SK-N-MC (cell line): ENCODE data around the gene SNPH.

Source experiments
- DNase-seq: peaks from one replicate; pipeline ENCODE4 v3.0.0-alpha.2; 2011; ENCODE audit warnings: low read depth, low spot score
- H3K27ac ChIP-seq: fragments of 200-600 bp; sonication (generic); 2 replicates; pipeline ENCODE4 v1.5.1; 2016; ENCODE audit warnings: mixed run types
- H3K36me3 ChIP-seq: fragments of 200-600 bp; sonication (generic); 2 replicates; pipeline ENCODE4 v1.6.1; 2017; ENCODE audit warnings: antibody characterized with exemption, low read length, mixed read lengths; ENCODE audit not compliant: insufficient read depth
- H3K4me3 ChIP-seq: fragments of 200-600 bp; sonication (generic); 2 replicates; pipeline ENCODE4 v1.5.1; 2016
- H3K9ac ChIP-seq: fragments of 200-600 bp; sonication (generic); 2 replicates; pipeline ENCODE4 v1.8.0; 2017; ENCODE audit warnings: mixed run types, mixed read lengths; ENCODE audit not compliant: insufficient read length
- H3K9me3 ChIP-seq: fragments of 200-600 bp; sonication (generic); 2 replicates; pipeline ENCODE4 v1.6.1; 2017; ENCODE audit warnings: low read depth, mild to moderate bottlenecking, antibody characterized with exemption, low read length, moderate library complexity, mixed read lengths
- EZH2 ChIP-seq: fragments of 200-600 bp; sonication (generic); IDR thresholded peaks from one replicate; pipeline ENCODE4 v1.6.1; 2017; ENCODE audit warnings: antibody characterized with exemption
- FOXP2 ChIP-seq: optimal IDR thresholded peaks from 2 replicates; pipeline ENCODE3; 2011; ENCODE audit warnings: mild to moderate bottlenecking, moderate library complexity; ENCODE audit not compliant: insufficient read depth; ENCODE audit errors: extremely low read length, control extremely low read depth
- POLR2AphosphoS5 ChIP-seq: IDR thresholded peaks from 2 replicates; pipeline ENCODE4 v1.6.1; 2012; ENCODE audit warnings: mild to moderate bottlenecking, low read depth, low read length, borderline replicate concordance

The SNPH gene

DNA sequence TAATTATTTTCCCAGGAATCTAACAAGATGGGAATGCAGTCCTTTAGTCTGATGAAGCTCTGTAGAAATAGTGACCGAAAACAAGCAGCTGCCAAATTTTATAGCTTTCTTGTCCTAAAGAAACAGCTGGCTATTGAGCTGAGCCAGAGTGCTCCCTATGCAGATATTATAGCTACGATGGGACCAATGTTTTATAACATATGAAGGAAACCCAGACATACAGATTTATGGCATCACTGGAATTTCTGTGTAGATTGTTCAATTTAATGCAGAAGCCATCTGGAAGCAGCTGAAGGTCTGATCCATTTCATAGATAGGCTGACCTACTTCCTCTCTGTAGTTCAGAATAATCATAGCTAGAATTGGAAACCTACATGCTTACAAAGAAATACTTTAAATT lies 11.8 kb upstream of the SNPH start:
- no peaks in the 10 kb centered on the region for H3K36me3 ChIP-seq
- no peaks in the 10 kb centered on the region for H3K9me3 ChIP-seq
- no peak for DNase-seq
- H3K9ac ChIP-seq = no peak overlapping the region
- H3K4me3 ChIP-seq = no peak overlapping the region
- TF ChIP-seq POLR2AphosphoS5 (no peak), EZH2 (no peak), FOXP2 (no peak)
- no peak overlapping the region for H3K27ac ChIP-seq

DNA sequence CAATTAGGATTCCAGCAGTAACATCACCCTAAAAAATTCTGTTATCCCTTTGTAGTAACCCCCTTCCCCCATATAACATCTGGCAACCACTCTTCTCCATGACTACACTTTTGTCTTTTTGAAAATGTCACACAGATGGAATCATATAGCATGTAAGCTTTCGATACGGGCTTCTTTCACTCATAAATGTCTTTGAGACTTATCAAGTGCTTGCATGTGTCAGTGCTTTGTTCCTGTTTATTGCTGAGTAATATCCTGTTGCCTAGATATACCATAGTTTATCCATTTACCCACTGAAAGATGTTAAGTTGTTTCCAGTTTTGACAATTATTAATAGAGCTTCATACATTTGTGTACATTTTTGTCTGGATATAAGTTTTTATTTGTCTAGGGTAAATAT lies 10.4 kb upstream of the SNPH start:
- TF ChIP-seq EZH2 = no peak
- no peak for TF ChIP-seq POLR2AphosphoS5
- no peak for TF ChIP-seq FOXP2
- Histone ChIP-seq H3K9ac (no peak overlapping the region), H3K36me3 (no peaks in the 10 kb centered on the region), H3K27ac (no peak overlapping the region), H3K9me3 (no peaks in the 10 kb centered on the region), H3K4me3 (no peak overlapping the region)
- DNase-seq = no peak

DNA sequence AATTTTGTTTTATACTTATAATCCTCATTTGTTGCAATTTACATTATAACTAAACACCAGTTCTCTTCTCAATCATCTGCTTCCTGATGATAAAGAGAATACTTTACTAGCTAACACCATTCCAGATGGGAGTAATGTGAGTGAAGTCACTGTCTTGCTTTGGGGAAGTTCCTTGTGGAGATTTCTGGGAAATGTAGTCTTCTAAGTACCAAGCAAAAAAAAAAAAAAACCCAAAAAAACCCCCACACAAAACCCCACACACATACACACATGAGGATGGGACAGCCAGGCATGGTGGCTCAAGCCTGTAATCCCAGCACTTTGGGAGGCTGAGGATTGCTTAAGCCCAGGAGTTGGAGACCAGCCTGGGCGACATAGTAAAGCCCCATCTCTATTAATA lies 2.2 kb upstream of the SNPH start:
- Histone ChIP-seq H3K9ac (no peak overlapping the region), H3K4me3 (no peak overlapping the region), H3K9me3 (no peaks in the 10 kb centered on the region), H3K27ac (no peak overlapping the region), H3K36me3 (no peaks in the 10 kb centered on the region)
- DNase-seq = no peak
- TF ChIP-seq FOXP2 = no peak
- no peak for TF ChIP-seq POLR2AphosphoS5
- TF ChIP-seq EZH2 = no peak

DNA sequence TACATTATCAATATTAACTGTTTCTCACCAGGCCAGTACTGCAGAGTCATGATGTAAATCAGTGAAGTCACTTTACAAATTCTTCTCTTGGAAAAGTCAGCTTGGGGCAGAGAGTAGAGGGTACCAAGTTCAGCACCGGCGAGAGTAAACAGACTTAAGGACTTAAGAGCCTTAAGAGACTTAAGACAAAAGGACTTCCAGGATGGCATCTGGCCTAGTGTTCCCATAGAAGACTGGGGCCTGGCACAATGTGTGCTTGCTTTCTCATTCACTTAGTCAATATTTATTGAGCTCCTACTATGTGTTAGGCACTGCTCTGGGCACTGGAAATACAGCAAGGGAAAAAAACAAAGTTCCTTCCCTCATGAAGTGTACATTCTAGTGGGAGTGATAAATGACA lies 1.4 kb upstream of the SNPH start:
- Histone ChIP-seq H3K4me3 (no peak overlapping the region), H3K9me3 (no peaks in the 10 kb centered on the region), H3K36me3 (no peaks in the 10 kb centered on the region), H3K9ac (no peak overlapping the region), H3K27ac (no peak overlapping the region)
- DNase-seq = no peak
- TF ChIP-seq FOXP2 = no peak
- no peak for TF ChIP-seq EZH2
- no peak for TF ChIP-seq POLR2AphosphoS5

DNA sequence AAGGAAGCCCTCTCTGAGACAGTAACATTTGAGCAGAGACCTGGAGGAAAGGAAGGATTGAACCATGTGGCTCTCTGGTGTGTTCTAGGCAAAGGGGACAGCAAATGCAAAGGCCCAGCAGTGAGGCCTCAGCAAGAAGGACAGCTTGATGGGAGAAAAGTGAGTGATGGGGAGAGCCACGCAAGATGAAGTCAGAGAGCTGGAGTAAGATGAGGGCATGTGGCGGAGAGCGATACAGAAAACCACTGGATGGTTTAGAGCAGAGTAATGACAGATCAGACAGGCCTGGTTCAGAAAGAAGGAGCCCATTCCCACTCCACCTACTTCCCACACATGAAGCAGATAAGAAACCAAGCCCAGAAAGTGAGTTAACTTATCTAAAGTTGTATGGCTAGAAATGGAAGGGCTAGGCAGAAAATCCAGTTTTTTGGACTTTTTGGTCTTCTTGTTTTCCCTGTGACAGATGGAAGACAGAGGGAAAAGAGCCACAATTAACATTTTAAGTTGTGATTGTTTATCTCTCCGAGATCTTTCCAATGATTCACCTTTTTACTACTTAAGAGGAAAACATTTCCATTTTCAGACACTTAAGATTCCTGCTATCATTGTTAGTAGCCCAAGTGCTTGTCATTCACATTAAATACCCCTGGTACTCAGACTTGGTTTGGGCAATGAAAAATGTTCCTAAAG lies 723 bp upstream of the SNPH start:
- no peak for DNase-seq
- Histone ChIP-seq H3K4me3 (no peak overlapping the region), H3K9ac (no peak overlapping the region), H3K9me3 (no peaks in the 10 kb centered on the region), H3K36me3 (no peaks in the 10 kb centered on the region), H3K27ac (no peak overlapping the region)
- TF ChIP-seq POLR2AphosphoS5 = no peak
- TF ChIP-seq FOXP2 = no peak
- no peak for TF ChIP-seq EZH2

DNA sequence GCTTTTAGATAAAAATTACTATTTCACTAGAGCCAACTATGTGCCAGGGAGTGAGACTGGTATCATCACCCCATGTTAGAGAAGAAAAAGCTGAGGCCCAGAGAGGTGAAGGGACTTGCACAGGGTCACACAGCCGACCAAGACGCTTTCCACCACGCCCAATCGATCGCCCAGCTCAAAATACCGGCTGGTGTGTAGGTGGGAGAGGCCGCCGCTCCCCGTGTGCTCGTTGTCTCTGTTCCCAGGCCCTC lies 253 bp upstream of the SNPH start:
- Histone ChIP-seq H3K9me3 (no peaks in the 10 kb centered on the region), H3K4me3 (no peak overlapping the region), H3K36me3 (no peaks in the 10 kb centered on the region), H3K9ac (no peak overlapping the region), H3K27ac (no peak overlapping the region)
- TF ChIP-seq EZH2 (no peak), FOXP2 (no peak), POLR2AphosphoS5 (no peak)
- no peak for DNase-seq

DNA sequence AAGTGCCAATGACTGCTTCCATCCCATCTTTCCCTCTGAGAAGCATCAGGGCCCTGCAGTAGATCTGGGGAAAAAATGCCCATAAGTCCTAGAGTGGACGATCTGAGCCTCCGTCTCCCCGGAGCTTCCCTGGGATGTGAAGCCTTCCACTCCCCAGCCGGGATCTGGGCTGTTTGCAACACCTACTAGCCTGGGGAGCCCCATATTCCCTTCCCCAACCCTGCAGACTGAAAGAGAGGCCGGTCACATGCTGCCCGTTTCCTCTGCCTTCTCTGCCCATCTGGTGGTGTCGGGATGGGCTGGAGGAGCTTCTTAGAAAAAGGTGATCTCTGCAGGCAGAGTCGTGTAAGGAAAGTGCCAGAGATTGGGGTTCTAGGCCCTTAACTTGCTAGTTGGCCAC lies 1.1 kb downstream of the SNPH start:
- H3K9me3 ChIP-seq = no peaks in the 10 kb centered on the region
- H3K4me3 ChIP-seq = no peak overlapping the region
- H3K9ac ChIP-seq = no peak overlapping the region
- DNase-seq = no peak
- no peak overlapping the region for H3K27ac ChIP-seq
- TF ChIP-seq POLR2AphosphoS5 (no peak), FOXP2 (no peak), EZH2 (no peak)
- no peaks in the 10 kb centered on the region for H3K36me3 ChIP-seq

DNA sequence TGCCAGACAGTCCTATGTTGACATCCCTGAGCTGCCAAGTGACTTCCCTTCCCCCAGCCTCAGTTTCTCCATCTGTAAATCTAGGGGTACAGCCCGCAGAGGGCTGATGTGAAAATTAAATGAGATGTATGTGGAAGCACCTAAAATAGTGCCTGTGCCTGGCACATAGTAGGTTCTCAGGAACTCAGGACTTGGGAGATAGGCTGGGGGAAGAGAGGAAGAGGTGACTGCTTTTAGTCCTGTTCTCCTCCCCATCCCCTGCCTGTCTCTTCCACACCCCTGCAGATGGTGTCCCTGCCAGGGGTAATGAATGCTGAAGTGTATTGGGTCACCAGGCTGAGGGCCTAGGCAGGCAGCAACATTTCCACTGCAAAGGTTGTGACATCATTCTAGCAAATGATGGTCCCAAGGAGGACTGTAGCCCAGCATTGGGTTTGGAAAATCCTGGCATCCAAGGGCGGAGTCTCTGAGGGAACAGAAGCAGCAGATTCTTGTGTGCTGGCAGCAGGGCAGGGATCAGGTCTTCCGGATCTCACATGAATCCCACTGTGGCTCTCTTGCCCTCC lies 1.8 kb downstream of the SNPH start:
- no peak for DNase-seq
- Histone ChIP-seq H3K27ac (no peak overlapping the region), H3K9me3 (no peaks in the 10 kb centered on the region), H3K9ac (no peak overlapping the region), H3K36me3 (no peaks in the 10 kb centered on the region), H3K4me3 (no peak overlapping the region)
- no peak for TF ChIP-seq FOXP2
- no peak for TF ChIP-seq POLR2AphosphoS5

DNA sequence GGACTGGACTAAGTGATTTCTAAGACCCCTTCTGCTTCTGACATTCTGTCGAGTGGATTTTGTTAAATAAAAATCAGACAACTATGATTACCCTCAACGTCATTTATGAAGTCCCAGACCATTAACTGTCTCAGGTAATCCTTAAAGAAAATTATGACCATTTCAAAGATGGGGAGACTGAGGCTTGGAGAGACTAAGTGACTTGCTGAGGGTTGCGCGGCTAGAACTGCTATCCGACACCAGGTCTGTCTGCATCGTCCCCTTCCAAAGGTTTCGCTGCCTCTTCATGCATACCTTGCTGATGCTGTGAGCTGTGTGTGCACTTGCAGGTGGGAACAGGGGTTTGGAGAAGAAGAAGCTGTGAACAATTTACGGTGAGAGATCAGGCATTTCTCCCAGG lies 3.1 kb downstream of the SNPH start:
- no peak for TF ChIP-seq POLR2AphosphoS5
- no peak for TF ChIP-seq FOXP2
- no peak for TF ChIP-seq EZH2
- DNase-seq = no peak
- H3K27ac ChIP-seq = no peak overlapping the region
- H3K9me3 ChIP-seq = no peaks in the 10 kb centered on the region
- H3K9ac ChIP-seq = no peak overlapping the region
- H3K4me3 ChIP-seq = no peak overlapping the region
- H3K36me3 ChIP-seq = no peaks in the 10 kb centered on the region
